Activated CD4-positive, alpha-beta T cell treated with anti-CD3 and anti-CD28 coated beads, Interleukin-2, amount 50 U/mL, for 48 hours (primary cell): ENCODE results near the gene ADTRP.

Source experiments
- DNase-seq, 2 experiments: peaks; one replicate each; pipeline ENCODE4 v3.0.0-alpha.2; 2020

ADTRP gene

GRCh38 chr6:11722805-11723631 lies 55.6 kb downstream of the ADTRP start:
- peak in 1 of 2 experiments; percentile 29 for DNase-seq

GRCh38 chr6:11722220-11722619 lies 56.4 kb downstream of the ADTRP start:
- peak in 1 of 2 experiments; percentile 32 for DNase-seq

GRCh38 chr6:11718463-11718862 lies 60.1 kb downstream of the ADTRP start:
- no peak for DNase-seq

- DNase-seq = no peak
These were observed 60.6 kb downstream of the ADTRP start for GRCh38 chr6:11718031-11718430.

GRCh38 chr6:11714798-11715285 lies 63.8 kb downstream of the ADTRP start:
- DNase-seq = no peak

- peak; percentile 46 to 59 for DNase-seq
These were observed 64.3 kb downstream of the ADTRP start for GRCh38 chr6:11714116-11714797.

- DNase-seq = peak; percentile 59 to 69
These were observed 65.8 kb downstream of the ADTRP start for GRCh38 chr6:11712760-11713159.

- peak in 1 of 2 experiments; percentile 41 for DNase-seq
These were observed 66.5 kb downstream of the ADTRP start for GRCh38 chr6:11711984-11712711.

- peak; percentile 76 to 83 for DNase-seq
These were observed 67.3 kb downstream of the ADTRP start for GRCh38 chr6:11711003-11711983.

GRCh38 chr6:11710311-11710761 lies 68.3 kb downstream of the ADTRP start:
- DNase-seq = peak; percentile 64 to 74

- no peak for DNase-seq
These were observed 72.4 kb downstream of the ADTRP start for GRCh38 chr6:11706171-11706570.

GRCh38 chr6:11705483-11705882 lies 73.1 kb downstream of the ADTRP start:
- DNase-seq = no peak

GRCh38 chr6:11705069-11705468 lies 73.5 kb downstream of the ADTRP start:
- peak; percentile 49 to 61 for DNase-seq

GRCh38 chr6:11703725-11704124 lies 74.9 kb downstream of the ADTRP start:
- DNase-seq = no peak

GRCh38 chr6:11702500-11703130 lies 76.0 kb downstream of the ADTRP start:
- no peak for DNase-seq

- DNase-seq = no peak
These were observed 76.5 kb downstream of the ADTRP start for GRCh38 chr6:11702089-11702488.

- DNase-seq = no peak
These were observed 77.0 kb downstream of the ADTRP start for GRCh38 chr6:11701573-11701972.

GRCh38 chr6:11700118-11700718 lies 78.4 kb downstream of the ADTRP start:
- no peak for DNase-seq

GRCh38 chr6:11699576-11699975 lies 79.0 kb downstream of the ADTRP start:
- no peak for DNase-seq

GRCh38 chr6:11692451-11693376 lies 85.9 kb downstream of the ADTRP start:
- DNase-seq = no peak
